H1 (cell line): ENCODE measurements around the gene UTRN. TPM values are rescaled to one million over a fixed set of nuclear protein-coding genes. Genes with fewer than 3 reads are reported as not detected.
A peak's percentile ranks its signal among the peaks of the same experiment; 100 is the strongest.

Experiments
- ATF3 ChIP-seq: IDR thresholded peaks from 2 replicates; pipeline ENCODE4 v1.6.1; 2011; ENCODE audit warnings: low read depth, mild to moderate bottlenecking, low read length; ENCODE audit not compliant: insufficient read depth
- CEBPB ChIP-seq: IDR thresholded peaks from 2 replicates; pipeline ENCODE4 v1.6.1; 2012; ENCODE audit warnings: low read depth, low read length
- EZH2 ChIP-seq: fragments of 200-600 bp; sonication (generic); IDR thresholded peaks from 2 replicates; pipeline ENCODE4 v1.7.1; 2012; ENCODE audit warnings: low read depth, mild to moderate bottlenecking, moderate library complexity, low read length, inconsistent platforms; ENCODE audit not compliant: severe bottlenecking
- MAFK ChIP-seq: IDR thresholded peaks from 2 replicates; pipeline ENCODE4 v1.6.1; 2012; ENCODE audit warnings: low read depth, mild to moderate bottlenecking, improper control_type of control experiment, low read length
- ZNF274 ChIP-seq: IDR thresholded peaks from 2 replicates; pipeline ENCODE4 v1.7.0; 2012; ENCODE audit warnings: low read length, borderline replicate concordance; ENCODE audit errors: extremely low read depth
- polyA plus RNA-seq, 7 experiments: library from polyadenylated mRNA; depleted of rRNA in 3 of 7; stranded (reverse) in 5 of 7; unstranded in 2 of 7; fragments of >200 nt in 5 of 7; fragments of 200-250 nt in 2 of 7; gene quantifications; 1 replicate in 5 of 7; 2 replicates in 1 of 7; 4 replicates in 1 of 7; pipeline versions ENCODE4 v1.2.1 to v1.2.3, GENCODE V29; 2011 to 2013; ENCODE audit warnings: missing spikeins in 2 of 7, mixed read lengths in 2 of 7
- total RNA-seq: library from RNA; stranded (reverse); fragmentation: NEBNext Ultra II Directional; extraction: Animal tissue kit (Norgen Biotek cat#: 25700); gene quantifications from 2 replicates; pipeline ENCODE4 v1.2.1, GENCODE V29; 2021

The UTRN gene
- total and polyA plus RNA-seq, 2 of the 8 experiments (the other 6 are each of a cell fraction or from before 2014, with no cell fraction given) = 25.0 to 112 TPM

GRCh38 chr6:144307880-144308279 lies 22.7 kb downstream of the UTRN start (continued):
- TF ChIP-seq MAFK (no peak), CEBPB (peak; percentile 95), ATF3 (peak; percentile 75), EZH2 (no peak), ZNF274 (no peak)
